ENCODE measurements around the gene ZBTB16.

- no peak for TF ChIP-seq POLR2A (IDR thresholded peaks at IDR 0.05; ENCODE audit: low read depth, low read length)
- no peak for TF ChIP-seq MXI1 (IDR thresholded peaks at IDR 0.05; ENCODE audit: borderline replicate concordance, low read depth, low read length)
- no peak for TF ChIP-seq CTCF (conservative IDR thresholded peaks at IDR 0.05; ENCODE audit: low read depth, low read length)
- TF ChIP-seq CEBPB (IDR thresholded peaks at IDR 0.05; ENCODE audit: low read depth, low read length): no peak
- TF ChIP-seq RAD21 (IDR thresholded peaks at IDR 0.05; ENCODE audit: low read length): no peak
- TF ChIP-seq USF2 (IDR thresholded peaks at IDR 0.05; ENCODE audit: low read depth, low read length): no peak
- no peak for TF ChIP-seq RFX5 (IDR thresholded peaks at IDR 0.05; ENCODE audit: low read depth, low read length)
- TF ChIP-seq BHLHE40 (IDR thresholded peaks at IDR 0.05; ENCODE audit: low read depth, low read length): no peak
- no peak for TF ChIP-seq CHD1 (IDR thresholded peaks at IDR 0.05; ENCODE audit: low read depth, low read length)
Observed at GRCh38 chr11:114076921-114077331, 17.4 kb downstream of the ZBTB16 start.

All from IMR-90 (cell line).